NOMO-1 treated with DMSO at 0.1 percent for 48 hours (cell line): ENCODE data around the gene ZKSCAN1.

ENCODE experiments used
- DNase-seq: peaks from one replicate; lab custom pipeline; 2025; ENCODE audit not compliant: unreplicated experiment; lab: John Stamatoyannopoulos, UW

Gene ZKSCAN1

GRCh38 chr7:100079024-100079560, 63.7 kb downstream of the ZKSCAN1 start:
- no peak for DNase-seq

DNA sequence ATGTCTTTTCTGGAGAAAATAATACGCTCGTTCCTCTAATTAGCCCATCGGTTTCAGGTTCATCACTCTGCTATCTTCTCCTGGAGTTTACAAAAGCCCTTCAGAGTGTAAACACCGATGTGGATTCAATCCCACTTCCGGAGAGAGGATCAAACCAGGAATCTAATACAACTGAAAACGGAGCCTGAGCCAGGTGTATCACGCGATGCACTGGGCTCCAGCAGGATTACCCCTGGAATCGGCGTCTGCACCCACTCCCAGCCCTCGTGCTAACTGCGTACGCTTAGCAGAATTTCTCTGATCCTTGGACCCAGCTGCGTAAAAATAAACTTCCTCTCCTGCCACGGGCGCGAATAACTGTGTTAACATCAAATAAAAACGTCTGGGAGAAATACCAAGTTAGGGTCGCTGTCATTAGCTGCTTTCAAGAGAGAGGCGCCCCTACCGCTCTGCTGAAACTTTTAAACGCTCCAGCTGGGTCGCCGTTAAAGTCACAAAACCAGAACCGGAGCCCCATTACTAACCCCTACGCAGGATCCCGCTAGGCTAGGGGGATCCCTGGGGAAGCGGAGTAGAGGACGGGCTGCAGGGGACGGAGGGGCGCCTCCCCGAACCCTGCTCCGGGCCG, 65.6 kb downstream of the ZKSCAN1 start:
- DNase-seq = no peak

DNA sequence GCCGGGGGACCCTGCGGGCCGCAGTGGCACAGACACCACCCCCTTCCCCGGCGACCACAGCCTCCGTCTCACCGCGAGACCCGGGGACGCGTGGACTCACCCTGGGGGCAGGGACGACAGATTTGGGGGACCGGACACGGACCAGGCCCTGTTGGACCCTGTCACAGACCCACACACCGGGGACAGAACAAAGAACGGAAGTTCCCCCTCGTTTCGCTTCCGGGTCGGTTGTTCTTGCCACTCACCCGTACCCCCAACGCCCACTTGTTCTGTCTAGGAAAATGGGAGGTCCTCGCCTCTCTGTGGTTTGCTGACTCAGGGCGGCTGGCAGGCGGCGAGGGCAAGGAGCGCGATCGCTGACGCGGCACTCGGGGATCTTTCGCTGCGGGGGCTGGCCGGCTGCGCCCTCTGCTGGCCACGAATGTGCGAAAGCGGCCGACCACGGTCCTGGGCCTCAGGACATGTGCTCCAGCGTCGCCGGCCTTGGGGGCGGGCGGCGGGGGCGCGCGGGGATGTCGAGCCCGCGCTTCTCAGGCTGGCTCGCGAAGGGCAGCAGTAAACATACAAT, 66.2 kb downstream of the ZKSCAN1 start, which contains the start of gene ZNF3:
Gene ZNF3 (minus strand): TSS at position 189 of the 568 bp plus-strand sequence. CDS start 4,366 bp downstream, outside the sequence.
- peak; percentile 100 for DNase-seq

GRCh38 chr7:100082978-100083377, 67.6 kb downstream of the ZKSCAN1 start:
- DNase-seq = no peak

- peak; percentile 23 for DNase-seq
Measured at GRCh38 chr7:100085515-100085914, 70.1 kb downstream of the ZKSCAN1 start.

GRCh38 chr7:100087055-100087750, 71.8 kb downstream of the ZKSCAN1 start:
- DNase-seq = no peak

DNA sequence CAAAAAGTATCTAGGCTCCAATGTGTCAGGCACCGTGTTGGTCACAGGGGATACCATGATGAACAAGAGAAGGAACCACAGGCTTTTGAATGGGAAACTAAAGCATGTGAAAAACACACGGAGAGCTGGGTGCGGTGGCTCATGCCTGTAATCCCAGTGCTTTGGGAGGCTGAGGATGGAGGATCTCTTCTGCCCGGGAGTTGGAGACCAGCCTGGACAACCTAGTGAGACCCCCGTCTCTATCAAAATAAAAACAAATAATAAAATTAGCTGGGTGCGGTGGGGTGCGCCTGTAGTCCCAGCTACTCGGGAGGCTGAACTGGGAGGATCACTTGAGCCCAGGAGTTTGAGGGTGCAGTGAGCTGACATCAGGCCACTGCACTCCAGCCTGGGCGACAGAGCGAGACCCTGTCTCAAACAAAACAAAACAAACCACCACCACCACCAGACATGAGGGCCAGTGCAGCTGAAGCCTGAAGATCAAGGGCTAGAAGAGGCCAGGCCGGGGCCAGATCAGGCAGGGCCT, 72.8 kb downstream of the ZKSCAN1 start:
- no peak for DNase-seq

- DNase-seq = peak; percentile 70
Measured at GRCh38 chr7:100088621-100089457, 73.4 kb downstream of the ZKSCAN1 start, which contains the start of gene COPS6. COPS6 (plus strand) TSS chr7:100088969; CDS start chr7:100088991, 22 bp downstream.

- DNase-seq = no peak
Measured at GRCh38 chr7:100089458-100090196, 74.2 kb downstream of the ZKSCAN1 start.

DNA sequence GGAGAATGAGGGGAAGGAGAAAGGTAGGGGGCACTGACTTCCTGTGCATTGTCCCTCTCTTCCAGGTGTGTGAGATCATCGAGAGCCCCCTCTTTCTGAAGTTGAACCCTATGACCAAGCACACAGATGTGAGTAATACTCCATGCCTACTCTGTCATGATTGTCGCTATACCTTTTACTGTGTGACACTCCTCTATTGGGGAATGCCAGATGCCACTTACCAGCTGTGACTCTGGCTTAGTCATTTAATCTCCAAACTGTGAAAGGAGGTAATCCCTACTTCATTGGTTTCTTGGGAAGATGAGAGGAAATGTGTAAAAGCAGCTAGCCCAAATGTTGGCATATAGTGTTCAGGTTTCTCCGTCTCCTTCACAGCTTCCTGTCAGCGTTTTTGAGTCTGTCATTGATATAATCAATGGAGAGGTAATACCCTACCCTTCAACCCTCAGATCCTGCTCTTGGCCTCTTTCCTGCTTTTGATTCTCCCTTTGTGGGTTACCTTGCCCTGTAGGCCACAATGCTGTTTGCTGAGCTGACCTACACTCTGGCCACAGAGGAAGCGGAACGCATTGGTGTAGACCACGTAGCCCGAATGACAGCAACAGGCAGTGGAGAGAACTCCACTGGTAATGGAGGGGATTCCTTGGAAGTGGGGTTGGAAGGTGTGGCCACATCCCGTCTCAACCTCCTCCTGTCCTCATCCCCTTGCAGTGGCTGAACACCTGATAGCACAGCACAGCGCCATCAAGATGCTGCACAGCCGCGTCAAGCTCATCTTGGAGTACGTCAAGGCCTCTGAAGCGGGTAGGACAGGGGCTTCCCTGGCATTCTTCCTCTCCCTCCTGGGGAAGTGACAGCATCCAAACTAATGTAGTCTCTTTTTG, 75.4 kb downstream of the ZKSCAN1 start:
- DNase-seq = no peak
